Spleen (tissue), 11 donors: Measurements from ENCODE around the gene IGSF22. TPM values are rescaled to one million over a fixed set of nuclear protein-coding genes. Genes with fewer than 3 reads are reported as not detected.

Source experiments
- DNase-seq: peaks from one replicate; pipeline ENCODE4 v3.0.0-alpha.2; 2020
- H3K27ac ChIP-seq, 8 donors: fragments of 200-600 bp; sonication (generic) in 7 of 8; 1 replicate in 4 of 8; 2 replicates in 4 of 8; pipeline versions ENCODE4 v1.5.0 to v1.8.0; 2016 to 2021; ENCODE audit warnings: inconsistent platforms in 4 of 8, mild to moderate bottlenecking in 4 of 8, moderate library complexity in 1 of 8
- H3K27me3 ChIP-seq, 7 donors: fragments of 200-600 bp; sonication (generic) in 6 of 7; replicated peaks in 1 of 7; 1 replicate in 4 of 7; 2 replicates in 3 of 7; pipeline versions ENCODE4 v1.5.0 to v1.8.0; 2016 to 2021; ENCODE audit warnings: inconsistent platforms in 3 of 7, mild to moderate bottlenecking in 1 of 7
- H3K36me3 ChIP-seq, 6 donors: fragments of 200-600 bp; sonication (generic) in 5 of 6; 1 replicate in 4 of 6; 2 replicates in 2 of 6; pipeline versions ENCODE4 v1.5.0 to v1.8.0; 2016 to 2021; ENCODE audit warnings: inconsistent platforms in 2 of 6
- H3K4me1 ChIP-seq, 6 donors: fragments of 200-600 bp; sonication (generic) in 5 of 6; 1 replicate in 3 of 6; 2 replicates in 3 of 6; pipeline versions ENCODE4 v1.5.0 to v1.8.0; 2016 to 2021; ENCODE audit warnings: inconsistent platforms in 3 of 6
- H3K4me3 ChIP-seq, 8 donors: fragments of 200-600 bp; sonication (generic) in 7 of 8; 1 replicate in 4 of 8; 2 replicates in 4 of 8; pipeline versions ENCODE4 v1.5.0 to v1.8.0; 2016 to 2021; ENCODE audit warnings: inconsistent platforms in 4 of 8, mild to moderate bottlenecking in 4 of 8, moderate library complexity in 2 of 8
- H3K9me3 ChIP-seq, 8 donors: fragments of 200-600 bp; sonication (generic) in 7 of 8; 1 replicate in 4 of 8; 2 replicates in 4 of 8; pipeline versions ENCODE4 v1.5.0 to v1.8.0; 2016 to 2021; ENCODE audit warnings: inconsistent platforms in 4 of 8
- POLR2A ChIP-seq, 3 donors: fragments of 450-650 bp; IDR thresholded peaks; one replicate each; pipeline ENCODE4 v1.5.1; 2017; ENCODE audit warnings: antibody characterized with exemption in 3 of 3, mild to moderate bottlenecking in 1 of 3
- POLR2AphosphoS5 ChIP-seq, 3 donors: sonication (generic); formaldehyde crosslinking; IDR thresholded peaks; one replicate each; pipeline ENCODE4 v1.5.1; 2017; ENCODE audit warnings: antibody characterized with exemption in 3 of 3
- WGBS, 5 donors: extraction: QIAGEN DNeasy Blood & Tissue Kit in 3 of 5; methylation state at CpG; one replicate each; pipeline versions ENCODE4 v1.1.5 to v1.1.7; 2013 to 2018; 5-methylcytosine and 5-hydroxymethylcytosine counted together
- intact Hi-C: fragments of 100-400 bp; cut with DNase I; formaldehyde crosslinking; loops from one replicate; pipeline ENCODE4 v1.15.0; 2023; ENCODE audit warnings: low total_unique reads
- polyA plus RNA-seq, 3 donors: library from polyadenylated mRNA; stranded (reverse); fragments of 200-250 nt; gene quantifications; one replicate each; pipeline ENCODE4 v1.2.1, GENCODE V29; 2013
- total RNA-seq, 7 donors: library from RNA; depleted of rRNA in 3 of 7; stranded (reverse); fragments of >200 nt in 3 of 7; fragmentation: NEBNext Ultra II Directional in 4 of 7; extraction: Animal tissue kit (Norgen Biotek cat#: 25700) in 4 of 7; gene quantifications; one replicate each; pipeline versions ENCODE4 v1.1.0 to v1.2.1, GENCODE V29; 2016 to 2021
- TF ChIP-seq, protein P1 (sequence below), 11 experiments: fragments of 200-600 bp in 7 of 11; fragments of 450-650 bp in 4 of 11; sonication (generic) in 4 of 11; IDR thresholded peaks in 8 of 11; conservative IDR thresholded peaks in 3 of 11; 1 replicate in 7 of 11; 2 replicates in 4 of 11; pipeline versions ENCODE4 v1.4.0 to v1.8.0; 2016 to 2021; ENCODE audit warnings: antibody characterized with exemption in 11 of 11, inconsistent platforms in 4 of 11, mild to moderate bottlenecking in 1 of 11
- donor health status: healthy with polysubstance abuse.
- donor health status: DM: no; HTN: no; CAD: no; lungs with moderate emphysema.
- donor health status: DM: no; HTN: no; CAD: no.
- donor health status: Bipolar disorder and iron deficiency.
- donor health status: healthy.
- donor health status: DM: no; HTN: no; CAD: no.
- donor health status: DM: yes; HTN: yes; CAD: no.

The IGSF22 gene
- total and polyA plus RNA-seq, 10 donors = 0.12 to 3.2 (median 0.58) TPM; not detected in 2

DNA sequence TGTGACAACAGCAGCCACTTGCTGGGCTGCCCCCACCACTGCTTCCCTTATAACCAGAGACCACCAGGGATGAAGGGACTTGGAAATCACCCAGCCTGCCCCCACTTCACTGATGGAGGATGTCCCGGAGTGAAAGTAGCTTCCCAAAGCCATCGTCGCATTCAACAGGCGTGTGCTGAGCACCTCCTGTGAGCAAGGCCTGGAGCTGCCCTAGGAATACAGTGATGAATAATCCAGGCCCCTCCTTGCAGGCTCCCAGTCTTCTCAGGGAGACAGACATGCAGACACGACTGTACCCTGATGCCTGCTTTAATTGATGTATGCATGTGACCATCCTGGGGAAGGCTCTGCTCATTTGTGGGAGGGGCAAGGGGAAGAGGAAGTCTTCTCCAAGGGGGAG, 43.0 kb upstream of the IGSF22 start:
- H3K27me3 ChIP-seq = peaks cover 0 to 10% (median 0%) of the 10 kb centered on the region in 7 donors
- 73 to 95% (median 78%) methylated on average over 5 of the region's 5 CpGs for WGBS, 5 donors
- intact Hi-C loops = no loop called here
- H3K4me1 ChIP-seq = peaks cover 0 to 2% (median 0%) of the 10 kb centered on the region in 6 donors
- DNase-seq = no peak
- no peaks in the 10 kb centered on the region for H3K36me3 ChIP-seq
- no peaks in the 10 kb centered on the region for H3K9me3 ChIP-seq
- no peak overlapping the region for H3K4me3 ChIP-seq
- TF ChIP-seq, protein P1, sequence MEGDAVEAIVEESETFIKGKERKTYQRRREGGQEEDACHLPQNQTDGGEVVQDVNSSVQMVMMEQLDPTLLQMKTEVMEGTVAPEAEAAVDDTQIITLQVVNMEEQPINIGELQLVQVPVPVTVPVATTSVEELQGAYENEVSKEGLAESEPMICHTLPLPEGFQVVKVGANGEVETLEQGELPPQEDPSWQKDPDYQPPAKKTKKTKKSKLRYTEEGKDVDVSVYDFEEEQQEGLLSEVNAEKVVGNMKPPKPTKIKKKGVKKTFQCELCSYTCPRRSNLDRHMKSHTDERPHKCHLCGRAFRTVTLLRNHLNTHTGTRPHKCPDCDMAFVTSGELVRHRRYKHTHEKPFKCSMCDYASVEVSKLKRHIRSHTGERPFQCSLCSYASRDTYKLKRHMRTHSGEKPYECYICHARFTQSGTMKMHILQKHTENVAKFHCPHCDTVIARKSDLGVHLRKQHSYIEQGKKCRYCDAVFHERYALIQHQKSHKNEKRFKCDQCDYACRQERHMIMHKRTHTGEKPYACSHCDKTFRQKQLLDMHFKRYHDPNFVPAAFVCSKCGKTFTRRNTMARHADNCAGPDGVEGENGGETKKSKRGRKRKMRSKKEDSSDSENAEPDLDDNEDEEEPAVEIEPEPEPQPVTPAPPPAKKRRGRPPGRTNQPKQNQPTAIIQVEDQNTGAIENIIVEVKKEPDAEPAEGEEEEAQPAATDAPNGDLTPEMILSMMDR (IDR thresholded peaks at IDR 0.05 in 8 of 11, conservative IDR thresholded peaks at IDR 0.05 in 3 of 11) = no peak
- TF ChIP-seq POLR2A (IDR thresholded peaks at IDR 0.05) (no peak), POLR2AphosphoS5 (IDR thresholded peaks at IDR 0.05) (no peak)
- no peak overlapping the region for H3K27ac ChIP-seq

DNA sequence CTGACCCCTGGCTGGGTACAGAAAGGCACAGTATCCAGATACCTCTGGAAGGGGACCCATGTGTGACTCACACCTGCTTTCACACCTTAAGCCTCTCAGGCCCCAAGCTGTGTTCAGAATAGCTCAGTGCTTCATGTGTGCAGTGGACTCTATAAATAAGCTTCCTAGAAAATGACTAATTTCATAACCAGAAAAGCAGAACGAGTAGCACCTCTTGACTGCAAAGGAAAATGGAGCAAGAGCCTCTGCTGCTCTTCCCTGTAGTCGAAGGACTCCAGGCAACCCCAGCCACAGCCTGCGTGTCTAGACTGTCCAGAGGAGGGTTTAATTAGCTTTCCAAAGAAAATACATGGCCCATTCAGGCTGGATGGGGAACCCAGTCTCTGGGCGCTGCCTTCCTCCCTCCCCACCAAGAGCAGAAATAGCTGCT, 42.5 kb upstream of the IGSF22 start:
- peaks cover 0 to 10% (median 0%) of the 10 kb centered on the region in 7 donors for H3K27me3 ChIP-seq
- no peaks in the 10 kb centered on the region for H3K36me3 ChIP-seq
- no peak overlapping the region for H3K4me3 ChIP-seq
- TF ChIP-seq POLR2A (IDR thresholded peaks at IDR 0.05) (no peak), POLR2AphosphoS5 (IDR thresholded peaks at IDR 0.05) (no peak)
- TF ChIP-seq, protein P1 (IDR thresholded peaks at IDR 0.05 in 8 of 11, conservative IDR thresholded peaks at IDR 0.05 in 3 of 11) = no peak
- no peaks in the 10 kb centered on the region for H3K9me3 ChIP-seq
- 49 to 70% (median 54%) methylated on average over 4 of the region's 4 CpGs for WGBS, 5 donors
- H3K27ac ChIP-seq = no peak overlapping the region
- intact Hi-C loops = no loop called here
- H3K4me1 ChIP-seq = peaks cover 0 to 3% (median 0%) of the 10 kb centered on the region in 6 donors
- peak; percentile 38 for DNase-seq

DNA sequence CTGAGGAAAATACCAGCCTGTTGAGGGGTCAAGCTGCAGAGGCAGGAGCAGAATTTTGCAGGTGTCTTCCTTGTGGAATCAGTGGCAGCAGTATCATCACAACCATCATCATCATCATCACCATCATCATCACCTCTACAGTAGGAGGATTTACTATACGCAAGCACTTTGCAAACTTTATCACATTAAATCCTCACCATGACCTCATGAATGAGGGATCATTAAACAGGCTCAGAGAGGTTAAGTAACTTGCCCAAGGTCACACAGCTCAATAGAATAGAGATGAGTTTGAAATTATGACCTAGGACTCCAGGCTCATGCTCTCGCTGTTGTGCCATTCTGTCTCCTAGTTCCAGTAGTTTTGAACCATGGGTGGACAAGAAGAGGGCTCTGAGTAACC, 40.0 kb upstream of the IGSF22 start:
- DNase-seq = no peak
- Histone ChIP-seq H3K9me3 (no peaks in the 10 kb centered on the region), H3K27ac (no peak overlapping the region), H3K4me3 (no peak overlapping the region), H3K27me3 (peaks cover 0 to 4% (median 0%) of the 10 kb centered on the region in 7 donors), H3K4me1 (peaks cover 0 to 3% (median 0%) of the 10 kb centered on the region in 6 donors), H3K36me3 (no peaks in the 10 kb centered on the region)
- TF ChIP-seq POLR2A (IDR thresholded peaks at IDR 0.05) (no peak), POLR2AphosphoS5 (IDR thresholded peaks at IDR 0.05) (no peak)
- TF ChIP-seq, protein P1 (IDR thresholded peaks at IDR 0.05 in 8 of 11, conservative IDR thresholded peaks at IDR 0.05 in 3 of 11) = peak in 1 of 11 experiments; percentile 2
- intact Hi-C loops = no loop called here
- 86 to 100% (median 94%) methylated on average over 2 of the region's 2 CpGs for WGBS, 5 donors

DNA sequence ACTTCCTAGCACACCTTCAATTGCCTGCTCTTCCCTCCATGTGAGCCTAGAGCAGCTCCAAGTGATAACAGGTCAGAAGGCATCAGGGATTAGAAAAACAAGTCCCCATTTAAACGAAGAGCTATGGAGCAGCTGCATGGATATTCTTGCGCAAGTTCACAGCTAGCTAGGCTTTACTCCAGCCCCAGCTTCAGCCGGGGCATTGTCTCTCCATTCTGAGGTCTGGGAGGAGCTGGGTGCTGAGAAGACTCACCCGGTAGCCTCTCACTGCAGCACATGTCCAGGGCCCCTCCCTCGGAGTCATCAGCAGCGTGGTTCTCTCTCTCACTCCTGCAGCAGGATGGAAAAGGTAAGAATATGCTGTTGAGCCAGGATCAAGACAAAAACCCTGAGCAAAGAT, 39.6 kb upstream of the IGSF22 start:
- Histone ChIP-seq H3K36me3 (no peaks in the 10 kb centered on the region), H3K4me3 (no peak overlapping the region), H3K4me1 (peaks cover 0 to 3% (median 0%) of the 10 kb centered on the region in 6 donors), H3K9me3 (no peaks in the 10 kb centered on the region), H3K27ac (no peak overlapping the region), H3K27me3 (peaks cover 0 to 4% (median 0%) of the 10 kb centered on the region in 7 donors)
- WGBS, 5 donors = 70 to 87% (median 79%) methylated on average over 6 of the region's 6 CpGs
- intact Hi-C loops = no loop called here
- TF ChIP-seq, protein P1 (IDR thresholded peaks at IDR 0.05 in 8 of 11, conservative IDR thresholded peaks at IDR 0.05 in 3 of 11) = peak in 1 of 11 experiments; percentile 5
- no peak for TF ChIP-seq POLR2A (IDR thresholded peaks at IDR 0.05)
- DNase-seq = peak; percentile 46
